GM23338 (cell line): ENCODE measurements around the gene EEF2.

Experiments used
- CREB1 ChIP-seq: fragments of 250-450 bp; sonication (Bioruptor Pico); IDR thresholded peaks from 2 replicates; pipeline ENCODE4 v1.5.0; 2020; ENCODE audit warnings: low read depth, mild to moderate bottlenecking, moderate library complexity
- CTCF ChIP-seq, 2 experiments: fragments of 200-600 bp in 1 of 2; sonication (generic) in 1 of 2; conservative IDR thresholded peaks; 2 replicates each; pipeline versions ENCODE4 v1.5.1 to v1.6.1; 2016 to 2017; ENCODE audit warnings: antibody characterized with exemption in 2 of 2, low read depth in 2 of 2, mild to moderate bottlenecking in 2 of 2, moderate library complexity in 1 of 2
- EZH2 ChIP-seq: fragments of 200-600 bp; sonication (generic); IDR thresholded peaks from one replicate; pipeline ENCODE4 v1.8.0; 2017; ENCODE audit warnings: antibody characterized with exemption, mild to moderate bottlenecking, low read depth; ENCODE audit not compliant: unreplicated experiment
- EZH2phosphoT487 ChIP-seq: fragments of 200-600 bp; sonication (generic); IDR thresholded peaks from one replicate; pipeline ENCODE4 v1.8.1; 2018; ENCODE audit warnings: antibody characterized with exemption; ENCODE audit not compliant: unreplicated experiment
- JUNB ChIP-seq: IDR thresholded peaks from one replicate; pipeline ENCODE4 v1.6.1; 2016; ENCODE audit warnings: antibody characterized with exemption; ENCODE audit not compliant: unreplicated experiment
- POLR2AphosphoS5 ChIP-seq: IDR thresholded peaks from 2 replicates; pipeline ENCODE4 v1.6.1; 2016; ENCODE audit warnings: antibody characterized with exemption, low read depth
- REST ChIP-seq: IDR thresholded peaks from one replicate; pipeline ENCODE4 v1.6.1; 2018; ENCODE audit warnings: antibody characterized with exemption; ENCODE audit not compliant: unreplicated experiment
- STAT1 ChIP-seq: IDR thresholded peaks from one replicate; pipeline ENCODE4 v1.6.1; 2016; ENCODE audit warnings: antibody characterized with exemption; ENCODE audit not compliant: unreplicated experiment

GRCh38 chr19:3970808-3971598 is 14.3 kb downstream of the EEF2 start, which contains the start of gene DAPK3:
- TF ChIP-seq CTCF (conservative IDR thresholded peaks at IDR 0.05; ENCODE audit: low read depth in 2 of 2) (no peak), EZH2phosphoT487 (no peak), REST (peak; percentile 77), JUNB (no peak), EZH2 (no peak), POLR2AphosphoS5 (peak; percentile 80), CREB1 (peak; percentile 91), STAT1 (no peak)
